ENCODE measurements around the gene SOS2.

- TF ChIP-seq CTCF (IDR thresholded peaks at IDR 0.05), result no peak
- no peak for TF ChIP-seq POLR2A (IDR thresholded peaks at IDR 0.05)
These were observed 6.1 kb downstream of the SOS2 start for GRCh38 chr14:50225067-50225973.
